ENCODE measurements around the gene SELE. TPM values are rescaled to one million over a fixed set of nuclear protein-coding genes. Genes with fewer than 3 reads are reported as not detected.

SELE gene
- total and polyA plus RNA-seq, 4 donors: 0.09 to 4.2 (median 3.3) TPM

- TF ChIP-seq GABPA (IDR thresholded peaks at IDR 0.05 in 1 of 2, conservative IDR thresholded peaks at IDR 0.05 in 1 of 2) (no peak), HNF4A (conservative IDR thresholded peaks at IDR 0.05) (no peak), SP1 (IDR thresholded peaks at IDR 0.05) (no peak), RAD21 (IDR thresholded peaks at IDR 0.05) (no peak), TAF1 (conservative IDR thresholded peaks at IDR 0.05) (no peak), EGR1 (IDR thresholded peaks at IDR 0.05; ENCODE audit: low read depth in 2 of 2) (no peak)
Measured at GRCh38 chr1:169762699-169763098, 28.8 kb upstream of the SELE start (continued).

- WGBS: 72% methylated on average over 3 of the region's 3 CpGs
- Histone ChIP-seq H3K9me3 (ENCODE audit: control insufficient read depth in 4 of 4, low read length in 3 of 4) (no peaks in the 10 kb centered on the region), H3K27ac (ENCODE audit: low read depth in 1 of 2, low read length in 2 of 2) (no peak overlapping the region), H3K4me3 (ENCODE audit: low read depth in 1 of 3, low read length in 3 of 3) (no peak overlapping the region), H3K9ac (ENCODE audit: low read depth in 1 of 2, low read length in 2 of 2) (no peak overlapping the region), H3K4me1 (ENCODE audit: control insufficient read depth in 4 of 4, insufficient read depth in 4 of 4, low read length in 3 of 4) (peaks cover 0 to 3% (median under 1%) of the 10 kb centered on the region in 4 donors), H3K36me3 (ENCODE audit: control insufficient read depth in 4 of 4, insufficient read depth in 3 of 4, low read depth in 1 of 4, low read length in 3 of 4) (no peaks in the 10 kb centered on the region), H3K27me3 (ENCODE audit: control insufficient read depth in 4 of 4, insufficient read depth in 4 of 4, low read length in 3 of 4) (no peaks in the 10 kb centered on the region)
- DNase-seq (ENCODE audit: low spot score): no peak
- no peak for TF ChIP-seq HNF4A (conservative IDR thresholded peaks at IDR 0.05)
- no peak for TF ChIP-seq JUND (IDR thresholded peaks at IDR 0.05)
- TF ChIP-seq SP1 (IDR thresholded peaks at IDR 0.05): no peak
- TF ChIP-seq GABPA (IDR thresholded peaks at IDR 0.05 in 1 of 2, conservative IDR thresholded peaks at IDR 0.05 in 1 of 2): no peak
- no peak for TF ChIP-seq NR2F2 (IDR thresholded peaks at IDR 0.05)
- peak in 1 of 2 donors; percentile 8 for TF ChIP-seq RXRA (IDR thresholded peaks at IDR 0.05)
- no peak for TF ChIP-seq ATF3 (IDR thresholded peaks at IDR 0.05)
- TF ChIP-seq MAX (IDR thresholded peaks at IDR 0.05): no peak
Measured at GRCh38 chr1:169759038-169759437, 25.2 kb upstream of the SELE start.

- TF ChIP-seq TAF1 (conservative IDR thresholded peaks at IDR 0.05) (no peak), HNF4A (conservative IDR thresholded peaks at IDR 0.05) (no peak), HNF4G (IDR thresholded peaks at IDR 0.05) (no peak), EGR1 (IDR thresholded peaks at IDR 0.05; ENCODE audit: low read depth in 2 of 2) (no peak), CTCF (IDR thresholded peaks at IDR 0.05; ENCODE audit: low read depth, low read length, missing input control) (no peak), YY1 (IDR thresholded peaks at IDR 0.05) (no peak), RXRA (IDR thresholded peaks at IDR 0.05) (no peak), ZBTB33 (IDR thresholded peaks at IDR 0.05) (no peak), ATF3 (IDR thresholded peaks at IDR 0.05) (no peak)
- Histone ChIP-seq H3K9me3 (ENCODE audit: control insufficient read depth in 4 of 4, low read length in 3 of 4) (no peaks in the 10 kb centered on the region), H3K27ac (ENCODE audit: low read depth in 1 of 2, low read length in 2 of 2) (no peak overlapping the region), H3K4me1 (ENCODE audit: control insufficient read depth in 4 of 4, insufficient read depth in 4 of 4, low read length in 3 of 4) (no peaks in the 10 kb centered on the region), H3K4me3 (ENCODE audit: low read depth in 1 of 3, low read length in 3 of 3) (no peak overlapping the region), H3K9ac (ENCODE audit: low read depth in 1 of 2, low read length in 2 of 2) (no peak overlapping the region), H3K36me3 (ENCODE audit: control insufficient read depth in 4 of 4, insufficient read depth in 3 of 4, low read depth in 1 of 4, low read length in 3 of 4) (no peaks in the 10 kb centered on the region), H3K27me3 (ENCODE audit: control insufficient read depth in 4 of 4, insufficient read depth in 4 of 4, low read length in 3 of 4) (no peaks in the 10 kb centered on the region)
- no peak for DNase-seq (ENCODE audit: low spot score)
- 84% methylated on average over 4 of the region's 4 CpGs for WGBS
Measured at GRCh38 chr1:169753549-169753948, 19.7 kb upstream of the SELE start.
